Fibroblast of the aortic adventitia (primary cell): ENCODE data around the gene KCNB1. TPM values are rescaled to one million over a fixed set of nuclear protein-coding genes. Genes with fewer than 3 reads are reported as not detected.

ENCODE experiments used
- DNase-seq: peaks from one replicate; pipeline ENCODE4 v3.0.0-alpha.2; 2010; ENCODE audit warnings: low read depth
- H3K4me3 ChIP-seq: 2 replicates; pipeline ENCODE4 v1.5.1; 2011; ENCODE audit warnings: low read depth, mild to moderate bottlenecking, control low read depth, low read length, moderate library complexity
- total RNA-seq: library from RNA; depleted of rRNA; stranded (reverse); fragments of >200 nt; gene quantifications from 2 replicates; pipeline ENCODE4 v1.2.3, GENCODE V29; 2012; ENCODE audit warnings: low replicate concordance
- TF ChIP-seq, protein P1 (sequence below): IDR thresholded peaks from 2 replicates; pipeline ENCODE4 v1.5.1; 2011; ENCODE audit warnings: mild to moderate bottlenecking, low read length, control low read depth, inconsistent platforms; ENCODE audit not compliant: insufficient read depth

Gene KCNB1
- total RNA-seq, 1 donor, result 0.27 TPM

- peak; percentile 96 for DNase-seq
- H3K4me3 ChIP-seq, result no peak overlapping the region
- TF ChIP-seq, protein P1, sequence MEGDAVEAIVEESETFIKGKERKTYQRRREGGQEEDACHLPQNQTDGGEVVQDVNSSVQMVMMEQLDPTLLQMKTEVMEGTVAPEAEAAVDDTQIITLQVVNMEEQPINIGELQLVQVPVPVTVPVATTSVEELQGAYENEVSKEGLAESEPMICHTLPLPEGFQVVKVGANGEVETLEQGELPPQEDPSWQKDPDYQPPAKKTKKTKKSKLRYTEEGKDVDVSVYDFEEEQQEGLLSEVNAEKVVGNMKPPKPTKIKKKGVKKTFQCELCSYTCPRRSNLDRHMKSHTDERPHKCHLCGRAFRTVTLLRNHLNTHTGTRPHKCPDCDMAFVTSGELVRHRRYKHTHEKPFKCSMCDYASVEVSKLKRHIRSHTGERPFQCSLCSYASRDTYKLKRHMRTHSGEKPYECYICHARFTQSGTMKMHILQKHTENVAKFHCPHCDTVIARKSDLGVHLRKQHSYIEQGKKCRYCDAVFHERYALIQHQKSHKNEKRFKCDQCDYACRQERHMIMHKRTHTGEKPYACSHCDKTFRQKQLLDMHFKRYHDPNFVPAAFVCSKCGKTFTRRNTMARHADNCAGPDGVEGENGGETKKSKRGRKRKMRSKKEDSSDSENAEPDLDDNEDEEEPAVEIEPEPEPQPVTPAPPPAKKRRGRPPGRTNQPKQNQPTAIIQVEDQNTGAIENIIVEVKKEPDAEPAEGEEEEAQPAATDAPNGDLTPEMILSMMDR, result no peak
Measured at GRCh38 chr20:49344975-49345374, 137.5 kb downstream of the KCNB1 start.

DNA sequence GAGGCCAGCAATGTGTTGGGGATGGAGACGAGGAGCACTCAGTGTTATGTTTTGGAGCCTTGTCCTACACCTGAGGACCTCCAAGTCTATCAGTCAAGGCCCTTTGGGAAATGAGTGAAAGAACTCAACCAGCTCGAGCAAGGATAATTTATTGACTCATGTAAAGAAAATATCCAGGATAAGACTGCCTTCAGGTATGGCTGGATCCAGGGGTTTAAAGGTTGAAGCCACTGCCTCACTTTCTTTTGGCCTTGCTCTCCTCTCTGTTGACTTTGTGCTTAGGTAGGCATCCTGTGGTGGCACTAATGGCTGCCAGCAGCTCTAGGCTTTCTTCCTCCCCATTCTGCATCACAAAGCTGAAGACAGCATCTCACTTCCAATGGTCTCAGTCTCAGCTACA, 138.3 kb downstream of the KCNB1 start:
- no peak overlapping the region for H3K4me3 ChIP-seq
- TF ChIP-seq, protein P1, result no peak
- no peak for DNase-seq

GRCh38 chr20:49343246-49343645, 139.2 kb downstream of the KCNB1 start:
- no peak for DNase-seq
- TF ChIP-seq, protein P1, result no peak
- H3K4me3 ChIP-seq, result no peak overlapping the region

DNA sequence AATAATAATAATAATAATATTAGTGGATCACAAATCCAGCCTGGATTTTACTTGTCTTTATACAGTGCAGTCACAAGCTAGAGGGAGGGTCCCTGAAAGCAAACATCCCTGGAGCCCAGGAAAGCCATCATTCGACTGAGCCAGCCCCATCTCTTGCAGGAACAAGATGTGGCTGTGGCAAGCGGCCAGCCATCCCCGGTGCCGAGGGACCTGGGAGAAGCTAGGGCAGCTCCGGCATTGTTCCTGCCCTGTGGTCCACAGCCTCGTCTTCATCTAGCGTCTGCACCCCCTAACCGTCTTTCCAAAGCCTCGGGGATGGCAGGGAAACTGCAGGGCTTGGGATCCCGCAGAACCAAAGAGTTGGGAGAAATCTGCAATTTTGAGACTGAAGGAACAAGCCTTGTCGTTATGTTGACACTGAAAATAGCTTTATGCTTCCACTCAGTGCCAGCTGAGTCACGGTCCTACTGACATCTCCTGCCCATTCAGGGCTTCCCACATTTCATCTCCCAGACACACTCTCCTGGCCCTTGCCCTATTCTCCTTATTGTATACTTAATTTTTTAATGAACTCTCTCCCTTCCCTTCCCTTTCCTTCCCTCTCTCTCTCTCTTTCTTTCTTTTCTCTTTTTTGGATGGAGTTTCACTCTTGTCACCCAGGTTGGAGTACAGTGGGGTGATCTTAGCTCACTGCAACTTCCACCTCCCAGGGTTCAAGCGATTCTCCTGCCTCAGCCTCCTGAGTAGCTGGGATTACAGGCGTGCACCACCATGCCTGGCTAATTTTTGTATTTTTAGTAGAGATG, 142.1 kb downstream of the KCNB1 start:
- peak; percentile 9 for DNase-seq
- TF ChIP-seq, protein P1, result no peak
- no peak overlapping the region for H3K4me3 ChIP-seq

- no peak overlapping the region for H3K4me3 ChIP-seq
- TF ChIP-seq, protein P1, result no peak
Measured at GRCh38 chr20:49339123-49339522, 143.3 kb downstream of the KCNB1 start.

GRCh38 chr20:49338061-49338460, 144.4 kb downstream of the KCNB1 start:
- TF ChIP-seq, protein P1, result no peak
- DNase-seq, result no peak
- no peak overlapping the region for H3K4me3 ChIP-seq

More at GRCh38 chr20:49339123-49339522, 143.3 kb downstream of the KCNB1 start:
- DNase-seq, result no peak

DNA sequence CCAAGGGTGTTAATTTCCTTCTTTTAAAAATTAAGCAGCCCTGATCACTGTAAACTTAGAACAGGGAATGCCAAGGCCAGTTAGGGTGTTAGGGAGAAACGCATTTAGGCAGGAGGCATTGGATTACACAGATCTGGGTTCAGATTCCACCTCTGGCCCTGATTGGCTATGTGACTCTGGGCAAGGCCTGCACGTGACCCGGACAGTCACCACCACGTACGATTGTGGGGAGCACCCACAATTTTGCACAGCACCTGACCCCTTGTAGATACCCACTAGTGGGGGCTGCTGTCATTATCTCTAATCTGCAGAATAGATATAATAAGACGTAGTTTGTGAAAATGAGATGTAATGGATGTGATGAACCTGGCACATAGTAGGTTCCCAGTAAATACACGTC, 145.1 kb downstream of the KCNB1 start:
- no peak for DNase-seq

More for the DNA sequence above, 145.1 kb downstream of the KCNB1 start:
- TF ChIP-seq, protein P1, result no peak
- H3K4me3 ChIP-seq, result no peak overlapping the region
